GM12878 (cell line): ENCODE measurements around the gene NOTCH1. TPM values are rescaled to one million over a fixed set of nuclear protein-coding genes. Genes with fewer than 3 reads are reported as not detected.

ENCODE experiments used
- ATAC-seq: fragments of 200-7000 bp; cut with Tn5 transposase; 3 replicates; pipeline ENCODE4 v1.9.1; 2020; ENCODE audit warnings: mild to moderate bottlenecking, moderate library complexity
- BruUV-seq: library from RNA; stranded (reverse); fragments of 400-500 nt; replicated peaks from 2 replicates; lab custom pipeline; 2021; lab: Mats Ljungman, UMichigan
- CTCF ChIA-PET: fragments of 300-600 bp; sonication (Branson Sonifier 250); formaldehyde crosslinking; extraction: SDS; loops from one replicate; lab custom pipeline; 2021; ENCODE audit warnings: inconsistent platforms; lab: Yijun Ruan, JAX
- POLR2A ChIA-PET: fragments of 350-600 bp; formaldehyde crosslinking; extraction: SDS; loops from one replicate; lab custom pipeline; 2021; ENCODE audit warnings: inconsistent platforms; lab: Charles Lee
- RAD21 ChIA-PET: fragments of 300-600 bp; sonication (Branson Sonifier 250); formaldehyde crosslinking; loops from one replicate; lab custom pipeline; 2023; ENCODE audit warnings: antibody characterized with exemption; ENCODE audit not compliant: unreplicated experiment; lab: Charles Lee
- SMC1A ChIA-PET: fragments of 300-600 bp; sonication (Branson Sonifier 250); formaldehyde crosslinking; loops from one replicate; lab custom pipeline; 2023; ENCODE audit not compliant: unreplicated experiment, uncharacterized antibody; lab: Charles Lee
- DNase-seq: peaks from one replicate; pipeline ENCODE4 v3.0.0-alpha.2; 2011; ENCODE audit warnings: low read depth, low spot score
- FAIRE-seq: peaks from 3 replicates; lab custom pipeline; 2011; peaks lifted over from hg19 to GRCh38; lab: Jason Lieb, UNC
- H2AFZ ChIP-seq: 2 replicates; pipeline ENCODE4 v1.6.0; 2011; ENCODE audit warnings: low read depth, low read length, control low read depth; ENCODE audit not compliant: control insufficient read depth
- H3K27ac ChIP-seq: 2 replicates; pipeline ENCODE4 v1.5.1; 2011; ENCODE audit warnings: control low read depth; ENCODE audit not compliant: control insufficient read depth, insufficient read depth
- H3K27me3 ChIP-seq, 2 experiments: replicated peaks in 1 of 2; 2 replicates each; pipeline versions ENCODE4 v1.6.0 to v1.6.1; 2011; ENCODE audit warnings: low read length in 1 of 2; ENCODE audit not compliant: control insufficient read depth in 2 of 2, insufficient read depth in 2 of 2
- H3K36me3 ChIP-seq, 2 experiments: 2 replicates each; pipeline ENCODE4 v1.5.1; 2011; ENCODE audit warnings: low read length in 1 of 2; ENCODE audit not compliant: control insufficient read depth in 2 of 2, insufficient read depth in 2 of 2
- H3K4me1 ChIP-seq: 2 replicates; pipeline ENCODE4 v1.6.1; 2011; ENCODE audit warnings: mild to moderate bottlenecking, low read length, moderate library complexity, mixed read lengths; ENCODE audit not compliant: control insufficient read depth, insufficient read depth
- H3K4me2 ChIP-seq: 2 replicates; pipeline ENCODE4 v1.6.0; 2011; ENCODE audit warnings: control low read depth; ENCODE audit not compliant: control insufficient read depth, insufficient read depth
- H3K4me3 ChIP-seq: fragments of 200-600 bp; sonication (generic); 2 replicates; pipeline ENCODE4 v1.5.1; 2016
- H3K79me2 ChIP-seq: 2 replicates; pipeline ENCODE4 v1.6.0; 2011; ENCODE audit warnings: low read length; ENCODE audit not compliant: control insufficient read depth, insufficient read depth
- H3K9ac ChIP-seq: 2 replicates; pipeline ENCODE4 v1.8.0; 2011; ENCODE audit warnings: low read length, control low read depth, mixed read lengths; ENCODE audit not compliant: control insufficient read depth, insufficient read depth
- H3K9me3 ChIP-seq: replicated peaks from 3 replicates; pipeline ENCODE4 v1.5.1; 2011; ENCODE audit warnings: mild to moderate bottlenecking, low read length; ENCODE audit not compliant: control insufficient read depth, insufficient read depth
- H4K20me1 ChIP-seq: 2 replicates; pipeline ENCODE4 v1.6.0; 2011; ENCODE audit not compliant: control insufficient read depth, insufficient read depth
- CBFB ChIP-seq: IDR thresholded peaks from 2 replicates; pipeline ENCODE4 v1.6.1; 2016; ENCODE audit warnings: antibody characterized with exemption, low read depth
- CBX3 ChIP-seq: fragments of 200-600 bp; sonication (generic); IDR thresholded peaks from 2 replicates; pipeline ENCODE4 v1.6.1; 2016; ENCODE audit warnings: low read depth, borderline replicate concordance
- ESRRA ChIP-seq: IDR thresholded peaks from 2 replicates; pipeline ENCODE4 v1.6.1; 2012; ENCODE audit warnings: mild to moderate bottlenecking, low read length, improper control_type of control experiment
- FOXK2 ChIP-seq: fragments of 450-650 bp; IDR thresholded peaks from 2 replicates; pipeline ENCODE4 v1.6.1; 2017; ENCODE audit warnings: mild to moderate bottlenecking, moderate library complexity
- JUND ChIP-seq: IDR thresholded peaks from 2 replicates; pipeline ENCODE4 v1.6.1; 2012; ENCODE audit warnings: low read depth, mild to moderate bottlenecking, low read length, improper control_type of control experiment, moderate library complexity
- NBN ChIP-seq: fragments of 450-650 bp; IDR thresholded peaks from 2 replicates; pipeline ENCODE4 v1.6.1; 2016
- PAX5 ChIP-seq: IDR thresholded peaks from 2 replicates; pipeline ENCODE4 v1.6.1; 2011; ENCODE audit warnings: low read depth, low read length, borderline replicate concordance
- PAX8 ChIP-seq: fragments of 450-650 bp; IDR thresholded peaks from 2 replicates; pipeline ENCODE4 v1.6.1; 2017; ENCODE audit warnings: mild to moderate bottlenecking, moderate library complexity
- PML ChIP-seq: IDR thresholded peaks from 2 replicates; pipeline ENCODE4 v1.6.1; 2012; ENCODE audit warnings: low read length, inconsistent platforms
- POLR2A ChIP-seq: IDR thresholded peaks from 2 replicates; pipeline ENCODE4 v1.6.1; 2011; ENCODE audit warnings: low read depth, mild to moderate bottlenecking, low read length
- SMAD5 ChIP-seq: IDR thresholded peaks from 2 replicates; pipeline ENCODE4 v1.6.1; 2016; ENCODE audit warnings: antibody characterized with exemption, low read depth
- SUZ12 ChIP-seq: fragments of 200-600 bp; sonication (generic); IDR thresholded peaks from one replicate; pipeline ENCODE4 v1.6.1; 2018; ENCODE audit warnings: antibody characterized with exemption, mild to moderate bottlenecking; ENCODE audit not compliant: unreplicated experiment
- TCF3 ChIP-seq: IDR thresholded peaks from 2 replicates; pipeline ENCODE4 v1.6.1; 2012; ENCODE audit warnings: low read depth, mild to moderate bottlenecking, low read length, borderline replicate concordance; ENCODE audit not compliant: insufficient read depth
- YBX1 ChIP-seq: fragments of 450-650 bp; IDR thresholded peaks from 2 replicates; pipeline ENCODE4 v1.6.1; 2016; ENCODE audit warnings: antibody characterized with exemption
- WGBS: methylation state at CpG from one replicate; pipeline ENCODE4 v1.1.6; 2016; ENCODE audit warnings: low lambda C conversion rate; ENCODE audit not compliant: insufficient replicate concordance, insufficient coverage; ENCODE audit errors: missing lambda C conversion rate; 5-methylcytosine and 5-hydroxymethylcytosine counted together
- in situ Hi-C: fragments of 300-500 bp; cut with MboI; formaldehyde crosslinking; loops from 9 replicates; pipeline ENCODE4 v1.14.3; 2018; ENCODE audit warnings: mixed read lengths
- intact Hi-C: fragments of 100-400 bp; cut with micrococcal nuclease; formaldehyde crosslinking; loops from one replicate; pipeline ENCODE4 v1.14.2; 2022; ENCODE audit not compliant: unreplicated experiment
- polyA plus RNA-seq, 11 experiments: library from polyadenylated mRNA; depleted of rRNA in 4 of 11; unstranded in 6 of 11; stranded (reverse) in 5 of 11; fragments of >200 nt; fragmentation: Nextera tagmentation in 4 of 11; fragmentation: Illumina TruSeq in 1 of 11; extraction: Ambion mirVana in 4 of 11; extraction: Trizol in 1 of 11; gene quantifications; 1 replicate in 1 of 11; 2 replicates in 10 of 11; pipeline versions ENCODE4 v1.2.1 to v1.2.3, GENCODE V29; 2011 to 2016; ENCODE audit warnings: inconsistent platforms in 2 of 11, missing spikeins in 2 of 11, low read depth in 1 of 11
- total RNA-seq, 4 experiments: library from RNA; depleted of rRNA in 3 of 4; stranded (reverse); fragments of >200 nt in 3 of 4; fragmentation: Illumina TruSeq in 1 of 4; extraction: Trizol in 1 of 4; gene quantifications; 2 replicates each; pipeline versions ENCODE4 v1.2.1 to v1.2.3, GENCODE V29; 2013 to 2021
- TF ChIP-seq, protein P1 (sequence below): IDR thresholded peaks from 2 replicates; pipeline ENCODE4 v1.6.1; 2012; ENCODE audit warnings: improper control_type of control experiment, low read depth, low read length; ENCODE audit not compliant: insufficient replicate concordance
- TF ChIP-seq, protein P2 (sequence below): fragments of 450-650 bp; IDR thresholded peaks from 2 replicates; pipeline ENCODE4 v1.6.1; 2018; ENCODE audit warnings: borderline replicate concordance, mild to moderate bottlenecking; ENCODE audit not compliant: partially characterized antibody

The NOTCH1 gene
- total and polyA plus RNA-seq, 10 of the 15 experiments (the other 5 are each of a cell fraction or from before 2014, with no cell fraction given): 0.02 to 40.0 (median 3.7) TPM

DNA sequence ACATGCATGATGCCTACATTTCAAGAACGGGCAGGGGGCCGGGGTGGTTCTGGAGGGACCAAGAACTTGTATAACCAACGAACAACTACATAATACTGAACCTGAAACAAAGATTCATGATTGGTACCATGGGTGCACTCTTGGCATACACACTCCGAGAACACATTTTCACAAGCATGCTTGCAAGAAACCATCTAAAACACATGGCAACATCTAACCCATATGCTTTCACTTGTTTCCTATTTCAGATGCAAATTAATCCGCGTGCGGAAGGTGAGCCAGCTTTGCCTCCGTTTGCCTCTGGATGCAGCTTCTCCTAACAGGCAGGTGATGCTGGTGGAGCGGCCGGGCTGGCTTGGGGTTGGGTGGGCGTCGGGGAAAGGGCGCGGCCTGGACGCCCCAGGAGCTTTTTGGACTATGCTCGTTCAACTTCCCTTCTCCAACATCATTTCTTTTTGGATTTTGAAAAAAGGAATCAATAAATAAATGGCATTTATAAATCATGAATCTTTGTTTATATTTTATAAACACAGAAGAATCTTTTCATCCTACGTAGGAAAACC, 50.5 kb downstream of the NOTCH1 start:
- Histone ChIP-seq H3K79me2 (no peaks in the 10 kb centered on the region), H3K36me3 (peaks cover 0 to 21% of the 10 kb centered on the region in 2 experiments; a peak in 2 of 4 replicates), H3K27me3 (no peaks in the 10 kb centered on the region), H4K20me1 (no peaks in the 10 kb centered on the region), H3K9ac (no peak overlapping the region), H3K27ac (no peak overlapping the region), H2AFZ (no peak overlapping the region), H3K4me2 (no peak overlapping the region), H3K4me1 (no peaks in the 10 kb centered on the region), H3K9me3 (no peaks in the 10 kb centered on the region), H3K4me3 (no peak overlapping the region)
- RAD21 ChIA-PET: no interaction called here
- CTCF ChIA-PET: no interaction called here
- ATAC-seq (no peak), DNase-seq (no peak), FAIRE-seq (no peak)
- BruUV-seq: no TSS peak
- in situ Hi-C loops (no loop called here), intact Hi-C loops (no loop called here)
- WGBS: 88% methylated on average over 17 of the region's 17 CpGs
- POLR2A ChIA-PET: no interaction called here
- SMC1A ChIA-PET: no interaction called here
- TF ChIP-seq JUND: no peak
- TF ChIP-seq YBX1: no peak
- TF ChIP-seq SMAD5: no peak
- no peak for TF ChIP-seq ESRRA
- TF ChIP-seq NBN: no peak
- no peak for TF ChIP-seq CBFB
- no peak for TF ChIP-seq PML
- TF ChIP-seq FOXK2: no peak
- TF ChIP-seq TCF3: no peak
- TF ChIP-seq CBX3: no peak
- TF ChIP-seq PAX5: no peak
- TF ChIP-seq, protein P1, sequence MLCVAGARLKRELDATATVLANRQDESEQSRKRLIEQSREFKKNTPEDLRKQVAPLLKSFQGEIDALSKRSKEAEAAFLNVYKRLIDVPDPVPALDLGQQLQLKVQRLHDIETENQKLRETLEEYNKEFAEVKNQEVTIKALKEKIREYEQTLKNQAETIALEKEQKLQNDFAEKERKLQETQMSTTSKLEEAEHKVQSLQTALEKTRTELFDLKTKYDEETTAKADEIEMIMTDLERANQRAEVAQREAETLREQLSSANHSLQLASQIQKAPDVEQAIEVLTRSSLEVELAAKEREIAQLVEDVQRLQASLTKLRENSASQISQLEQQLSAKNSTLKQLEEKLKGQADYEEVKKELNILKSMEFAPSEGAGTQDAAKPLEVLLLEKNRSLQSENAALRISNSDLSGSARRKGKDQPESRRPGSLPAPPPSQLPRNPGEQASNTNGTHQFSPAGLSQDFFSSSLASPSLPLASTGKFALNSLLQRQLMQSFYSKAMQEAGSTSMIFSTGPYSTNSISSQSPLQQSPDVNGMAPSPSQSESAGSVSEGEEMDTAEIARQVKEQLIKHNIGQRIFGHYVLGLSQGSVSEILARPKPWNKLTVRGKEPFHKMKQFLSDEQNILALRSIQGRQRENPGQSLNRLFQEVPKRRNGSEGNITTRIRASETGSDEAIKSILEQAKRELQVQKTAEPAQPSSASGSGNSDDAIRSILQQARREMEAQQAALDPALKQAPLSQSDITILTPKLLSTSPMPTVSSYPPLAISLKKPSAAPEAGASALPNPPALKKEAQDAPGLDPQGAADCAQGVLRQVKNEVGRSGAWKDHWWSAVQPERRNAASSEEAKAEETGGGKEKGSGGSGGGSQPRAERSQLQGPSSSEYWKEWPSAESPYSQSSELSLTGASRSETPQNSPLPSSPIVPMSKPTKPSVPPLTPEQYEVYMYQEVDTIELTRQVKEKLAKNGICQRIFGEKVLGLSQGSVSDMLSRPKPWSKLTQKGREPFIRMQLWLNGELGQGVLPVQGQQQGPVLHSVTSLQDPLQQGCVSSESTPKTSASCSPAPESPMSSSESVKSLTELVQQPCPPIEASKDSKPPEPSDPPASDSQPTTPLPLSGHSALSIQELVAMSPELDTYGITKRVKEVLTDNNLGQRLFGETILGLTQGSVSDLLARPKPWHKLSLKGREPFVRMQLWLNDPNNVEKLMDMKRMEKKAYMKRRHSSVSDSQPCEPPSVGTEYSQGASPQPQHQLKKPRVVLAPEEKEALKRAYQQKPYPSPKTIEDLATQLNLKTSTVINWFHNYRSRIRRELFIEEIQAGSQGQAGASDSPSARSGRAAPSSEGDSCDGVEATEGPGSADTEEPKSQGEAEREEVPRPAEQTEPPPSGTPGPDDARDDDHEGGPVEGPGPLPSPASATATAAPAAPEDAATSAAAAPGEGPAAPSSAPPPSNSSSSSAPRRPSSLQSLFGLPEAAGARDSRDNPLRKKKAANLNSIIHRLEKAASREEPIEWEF: no peak
- no peak for TF ChIP-seq POLR2A
- TF ChIP-seq, protein P2, sequence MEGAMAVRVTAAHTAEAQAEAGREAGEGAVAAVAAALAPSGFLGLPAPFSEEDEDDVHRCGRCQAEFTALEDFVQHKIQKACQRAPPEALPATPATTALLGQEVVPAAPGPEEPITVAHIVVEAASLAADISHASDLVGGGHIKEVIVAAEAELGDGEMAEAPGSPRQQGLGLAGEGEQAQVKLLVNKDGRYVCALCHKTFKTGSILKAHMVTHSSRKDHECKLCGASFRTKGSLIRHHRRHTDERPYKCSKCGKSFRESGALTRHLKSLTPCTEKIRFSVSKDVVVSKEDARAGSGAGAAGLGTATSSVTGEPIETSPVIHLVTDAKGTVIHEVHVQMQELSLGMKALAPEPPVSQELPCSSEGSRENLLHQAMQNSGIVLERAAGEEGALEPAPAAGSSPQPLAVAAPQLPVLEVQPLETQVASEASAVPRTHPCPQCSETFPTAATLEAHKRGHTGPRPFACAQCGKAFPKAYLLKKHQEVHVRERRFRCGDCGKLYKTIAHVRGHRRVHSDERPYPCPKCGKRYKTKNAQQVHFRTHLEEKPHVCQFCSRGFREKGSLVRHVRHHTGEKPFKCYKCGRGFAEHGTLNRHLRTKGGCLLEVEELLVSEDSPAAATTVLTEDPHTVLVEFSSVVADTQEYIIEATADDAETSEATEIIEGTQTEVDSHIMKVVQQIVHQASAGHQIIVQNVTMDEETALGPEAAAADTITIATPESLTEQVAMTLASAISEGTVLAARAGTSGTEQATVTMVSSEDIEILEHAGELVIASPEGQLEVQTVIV: no peak
- TF ChIP-seq PAX8: no peak
- TF ChIP-seq SUZ12: no peak
- TF ChIP-seq, all 136 proteins: peak for 0
